Natural killer cell treated with Interleukin-12 subunit alpha and Interleukin-12 subunit beta and Interleukin-15 and Interleukin-18, amount 100 ng/mL, for 72 hours (primary cell): ENCODE measurements around the gene RPS28. TPM values are rescaled to one million over a fixed set of nuclear protein-coding genes. Genes with fewer than 3 reads are reported as not detected.
"Not testable (repeated sequence)": the region's sequence is repeated elsewhere in the genome, so short reads cannot be mapped to it uniquely, and the experiment has no call there.

ENCODE experiments used
- ATAC-seq, 2 donors: fragments of 150-1000 bp; cut with Tn5 transposase in 1 of 2; sonication (Bioruptor Pico), chemical (Tn5 transposase) in 1 of 2; 2 replicates each; pipeline ENCODE4 v1.10.0; 2021
- DNase-seq: peaks from one replicate; pipeline ENCODE4 v3.0.0; 2022; ENCODE audit warnings: low spot score
- H3K27ac Mint-ChIP-seq, 2 donors: 1 replicate in 1 of 2; 2 replicates in 1 of 2; pipeline ENCODE4 v1.8.0; 2022; ENCODE audit warnings: mixed read lengths in 2 of 2, mild to moderate bottlenecking in 1 of 2, moderate library complexity in 1 of 2
- H3K27me3 Mint-ChIP-seq, 2 donors: 1 replicate in 1 of 2; 2 replicates in 1 of 2; pipeline ENCODE4 v1.8.0; 2022; ENCODE audit warnings: mixed read lengths in 2 of 2
- H3K36me3 Mint-ChIP-seq: one replicate; pipeline ENCODE4 v1.8.0; 2022; ENCODE audit warnings: mixed read lengths
- H3K4me1 Mint-ChIP-seq, 2 donors: 1 replicate in 1 of 2; 2 replicates in 1 of 2; pipeline ENCODE4 v1.8.0; 2022; ENCODE audit warnings: low read depth in 2 of 2, mixed read lengths in 2 of 2, mild to moderate bottlenecking in 1 of 2
- H3K4me3 Mint-ChIP-seq: one replicate; pipeline ENCODE4 v1.8.0; 2022; ENCODE audit warnings: mixed read lengths
- H3K9me3 Mint-ChIP-seq: 2 replicates; pipeline ENCODE4 v1.8.0; 2022; ENCODE audit warnings: mixed read lengths
- total RNA-seq, 2 donors: library from RNA; stranded (reverse); gene quantifications; one replicate each; pipeline ENCODE4 v1.2.3, GENCODE V29; 2022

The RPS28 gene
- total RNA-seq, 2 donors from 2014 or later = 1,268 to 1,635 TPM

- no peak for ATAC-seq
- Mint-ChIP-seq H3K36me3 (no peaks in the 10 kb centered on the region), H3K4me3 (no peak overlapping the region), H3K9me3 (no peaks in the 10 kb centered on the region), H3K4me1 (peaks cover 15 to 18% of the 10 kb centered on the region in 2 donors), H3K27me3 (no peaks in the 10 kb centered on the region), H3K27ac (no peak overlapping the region)
- DNase-seq = no peak
These were observed 9.6 kb upstream of the RPS28 start for GRCh38 chr19:8311461-8312260.

GRCh38 chr19:8314981-8315640, 6.2 kb upstream of the RPS28 start:
- ATAC-seq, H3K9me3 Mint-ChIP-seq, H3K4me3 Mint-ChIP-seq, H3K27me3 Mint-ChIP-seq, DNase-seq, H3K36me3 Mint-ChIP-seq, H3K4me1 Mint-ChIP-seq, H3K27ac Mint-ChIP-seq: not testable (repeated sequence)

- DNase-seq (peak; percentile 41), ATAC-seq (no peak)
- H3K9me3 Mint-ChIP-seq = no peaks in the 10 kb centered on the region
- H3K36me3 Mint-ChIP-seq = peaks cover 5% of the 10 kb centered on the region
- H3K4me3 Mint-ChIP-seq = no peak overlapping the region
- peaks cover 12 to 14% of the 10 kb centered on the region in 2 donors for H3K4me1 Mint-ChIP-seq
- no peak overlapping the region for H3K27ac Mint-ChIP-seq
- H3K27me3 Mint-ChIP-seq = no peaks in the 10 kb centered on the region
These were observed 4.8 kb upstream of the RPS28 start for GRCh38 chr19:8316351-8317125.

- DNase-seq, H3K9me3 Mint-ChIP-seq, H3K36me3 Mint-ChIP-seq, ATAC-seq, H3K27ac Mint-ChIP-seq, H3K27me3 Mint-ChIP-seq, H3K4me3 Mint-ChIP-seq: not testable (repeated sequence)
- H3K4me1 Mint-ChIP-seq = peaks cover 19 to 25% of the 10 kb centered on the region in 2 donors
These were observed 2.5 kb upstream of the RPS28 start for GRCh38 chr19:8318835-8319234.

DNA sequence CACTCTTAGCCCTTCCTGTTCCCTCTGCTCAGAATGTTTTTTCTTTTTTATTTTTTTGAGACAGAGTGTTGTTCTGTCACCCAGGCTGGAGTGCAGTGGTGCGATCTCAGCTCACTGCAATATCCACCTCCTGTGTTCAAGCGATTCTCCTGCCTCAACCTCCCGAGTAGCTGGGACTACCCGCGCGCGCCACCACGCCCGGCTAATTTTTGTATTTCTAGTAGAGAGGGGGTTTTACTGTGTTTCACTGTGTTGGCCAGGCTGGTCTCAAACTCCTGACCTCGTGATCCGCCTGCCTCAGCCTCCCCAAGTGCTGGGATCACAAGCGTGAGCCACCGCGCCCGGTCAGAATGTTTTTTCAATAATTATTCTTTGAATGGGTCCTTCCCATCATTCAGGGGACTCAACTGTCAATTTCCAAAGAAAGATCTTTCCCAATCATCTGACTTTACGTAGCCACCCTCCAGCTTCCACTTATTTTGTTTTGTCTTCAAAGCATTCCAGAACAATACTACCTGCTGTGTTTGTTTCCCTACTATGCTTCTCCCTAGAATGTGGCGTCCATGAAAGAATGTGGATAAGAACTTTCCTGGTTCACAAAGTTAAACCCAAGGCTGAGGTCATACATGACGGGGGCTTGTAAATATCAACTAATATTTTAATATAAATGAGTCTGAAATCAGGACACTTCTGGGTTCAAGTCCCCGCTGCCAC, 1.3 kb upstream of the RPS28 start:
- Mint-ChIP-seq H3K36me3 (peaks cover 5% of the 10 kb centered on the region), H3K4me1 (peaks cover 19 to 25% of the 10 kb centered on the region in 2 donors), H3K27me3 (no peaks in the 10 kb centered on the region), H3K4me3 (peak overlapping the region; percentile 100), H3K9me3 (no peaks in the 10 kb centered on the region), H3K27ac (peak overlapping the region; percentile 96 to 99)
- ATAC-seq (no peak), DNase-seq (peak; percentile 15)

DNA sequence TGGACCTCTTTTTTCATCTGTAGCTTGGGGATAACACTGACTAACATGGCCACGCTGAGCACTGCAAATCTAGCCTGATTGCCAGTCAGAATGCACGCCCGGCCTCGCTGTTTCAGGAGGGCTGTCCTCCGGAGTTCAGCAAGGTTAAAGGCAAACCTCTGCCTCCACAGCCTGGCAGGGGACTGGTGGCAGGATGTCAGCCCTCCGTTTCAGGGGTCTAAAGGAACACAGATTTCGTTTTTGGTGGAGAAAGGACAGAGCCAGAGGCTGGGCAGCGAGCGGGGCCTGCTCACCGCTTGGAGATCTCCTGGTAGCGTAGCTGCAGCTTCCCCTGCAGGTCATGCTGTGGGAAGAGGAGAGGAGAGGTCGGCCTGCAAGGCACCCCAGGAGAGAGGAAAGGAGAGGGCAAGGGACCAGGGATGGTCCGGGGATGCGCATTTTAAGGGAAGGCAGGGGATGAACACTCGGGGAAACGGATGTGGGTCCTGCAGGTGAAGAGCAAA, 681 bp upstream of the RPS28 start:
- H3K27me3 Mint-ChIP-seq = no peaks in the 10 kb centered on the region
- no peaks in the 10 kb centered on the region for H3K9me3 Mint-ChIP-seq
- peaks cover 19 to 25% of the 10 kb centered on the region in 2 donors for H3K4me1 Mint-ChIP-seq
- DNase-seq = peak; percentile 59
- H3K4me3 Mint-ChIP-seq = peak overlapping the region; percentile 100
- ATAC-seq = peak in 1 of 2 donors; percentile 25
- peaks cover 5% of the 10 kb centered on the region for H3K36me3 Mint-ChIP-seq
- H3K27ac Mint-ChIP-seq = peak overlapping the region; percentile 96 to 99

- Mint-ChIP-seq H3K27me3 (no peaks in the 10 kb centered on the region), H3K9me3 (no peaks in the 10 kb centered on the region), H3K27ac (peak overlapping the region; percentile 96 to 99), H3K4me1 (peaks cover 19 to 25% of the 10 kb centered on the region in 2 donors), H3K36me3 (peaks cover 5% of the 10 kb centered on the region), H3K4me3 (peak overlapping the region; percentile 100)
- ATAC-seq = no peak
- DNase-seq = peak; percentile 22
These were observed 816 bp downstream of the RPS28 start for GRCh38 chr19:8321986-8322637.

DNA sequence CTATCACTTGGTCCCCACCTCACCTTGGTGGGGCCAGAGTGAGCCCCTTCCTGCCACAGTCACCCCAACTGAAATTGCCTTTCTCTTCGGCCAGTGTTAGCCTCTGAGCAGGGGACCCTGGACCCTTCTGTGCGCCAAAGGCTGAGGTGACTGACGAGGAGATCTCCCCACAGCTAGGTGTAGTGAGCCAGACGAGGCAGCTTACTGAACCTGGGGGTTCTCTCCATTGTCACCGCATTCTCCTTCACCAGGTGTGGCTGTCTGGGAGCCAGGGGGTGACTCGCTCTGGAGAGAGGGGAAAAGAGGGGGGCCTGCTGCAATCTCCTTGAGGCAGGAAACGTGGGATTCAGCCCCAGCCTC, 1.3 kb downstream of the RPS28 start:
- Mint-ChIP-seq H3K27ac (peak overlapping the region; percentile 96 to 99), H3K4me3 (peak overlapping the region; percentile 100), H3K9me3 (no peaks in the 10 kb centered on the region), H3K36me3 (peaks cover 5% of the 10 kb centered on the region), H3K4me1 (peaks cover 19 to 25% of the 10 kb centered on the region in 2 donors), H3K27me3 (no peaks in the 10 kb centered on the region)
- DNase-seq (peak; percentile 25), ATAC-seq (no peak)

DNA sequence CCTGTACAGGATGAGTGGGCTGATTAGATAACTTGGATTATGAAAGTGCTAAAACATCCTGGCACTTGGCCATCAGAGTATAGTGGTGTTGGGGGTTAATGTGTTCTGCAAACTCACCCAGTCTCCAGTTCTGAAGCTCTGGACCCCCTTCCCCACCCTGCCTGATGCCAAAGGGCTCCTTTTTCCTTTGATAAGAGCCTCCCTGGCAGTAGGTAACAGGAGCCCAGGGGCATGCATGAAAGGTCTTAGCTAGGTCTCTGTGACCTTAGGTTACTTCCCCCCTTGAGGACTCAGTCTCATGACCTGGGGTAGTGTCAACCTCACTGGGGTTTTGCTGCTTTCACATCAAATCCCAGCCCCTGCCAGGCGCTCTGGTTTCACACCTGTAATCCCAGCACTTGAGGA, 2.5 kb downstream of the RPS28 start:
- H3K27me3 Mint-ChIP-seq = no peaks in the 10 kb centered on the region
- DNase-seq (no peak), ATAC-seq (no peak)
- H3K4me3 Mint-ChIP-seq = peak overlapping the region; percentile 100
- H3K9me3 Mint-ChIP-seq = no peaks in the 10 kb centered on the region
- peaks cover 19 to 25% of the 10 kb centered on the region in 2 donors for H3K4me1 Mint-ChIP-seq
- no peak overlapping the region for H3K27ac Mint-ChIP-seq
- peaks cover 5% of the 10 kb centered on the region for H3K36me3 Mint-ChIP-seq

DNA sequence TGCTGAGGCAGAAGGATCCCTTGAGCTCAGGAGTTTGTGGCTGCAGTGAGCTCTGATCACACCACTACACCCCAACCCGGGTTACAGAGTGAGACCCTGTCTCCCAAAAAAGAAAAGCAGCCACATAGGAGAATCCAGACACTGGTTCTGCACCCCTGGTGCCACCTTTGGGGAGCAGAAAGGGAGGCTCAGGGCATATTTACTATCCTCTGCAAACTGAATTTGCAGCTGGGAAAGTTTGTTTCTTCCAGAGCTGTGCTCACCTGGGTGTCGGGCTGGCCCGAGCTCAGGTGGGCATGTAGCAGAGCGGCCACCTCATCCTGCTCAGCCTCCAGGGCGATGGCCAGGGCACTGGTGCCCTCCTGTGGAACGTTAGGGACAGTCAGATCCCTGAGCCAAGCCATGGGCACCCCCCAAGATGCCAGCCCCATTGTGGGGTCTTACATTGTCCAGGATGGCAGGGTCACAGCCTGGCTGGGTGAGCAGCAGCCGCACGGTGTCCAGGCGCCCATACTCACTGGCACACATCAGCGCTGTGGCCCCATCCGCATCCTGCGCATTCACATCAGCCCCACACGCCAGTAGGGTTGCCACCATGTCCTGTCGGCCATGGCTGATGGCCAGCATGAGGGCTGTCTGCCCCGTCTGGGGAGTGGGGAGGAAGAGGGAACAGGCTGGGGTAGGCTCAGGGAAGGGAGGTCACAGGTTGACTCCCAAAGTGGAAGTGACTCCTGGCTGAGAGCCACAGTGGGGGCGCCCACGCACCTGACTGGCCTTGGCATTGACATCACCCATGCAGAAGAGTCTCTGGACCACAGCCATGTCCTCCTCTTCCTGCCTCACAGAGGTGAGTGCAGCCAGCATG, 3.1 kb downstream of the RPS28 start:
- no peak overlapping the region for H3K4me3 Mint-ChIP-seq
- no peak for DNase-seq
- peaks cover 19 to 25% of the 10 kb centered on the region in 2 donors for H3K4me1 Mint-ChIP-seq
- no peak for ATAC-seq
- no peaks in the 10 kb centered on the region for H3K9me3 Mint-ChIP-seq
- no peaks in the 10 kb centered on the region for H3K27me3 Mint-ChIP-seq
- peaks cover 5% of the 10 kb centered on the region for H3K36me3 Mint-ChIP-seq
- no peak overlapping the region for H3K27ac Mint-ChIP-seq

- Mint-ChIP-seq H3K27ac (no peak overlapping the region), H3K36me3 (peaks cover 4% of the 10 kb centered on the region), H3K27me3 (no peaks in the 10 kb centered on the region), H3K4me1 (peaks cover 11 to 15% of the 10 kb centered on the region in 2 donors), H3K4me3 (no peak overlapping the region), H3K9me3 (no peaks in the 10 kb centered on the region)
- no peak for DNase-seq
- ATAC-seq = no peak
These were observed 4.2 kb downstream of the RPS28 start for GRCh38 chr19:8325454-8325853.

GRCh38 chr19:8329996-8330395, 8.7 kb downstream of the RPS28 start:
- H3K27me3 Mint-ChIP-seq = no peaks in the 10 kb centered on the region
- H3K27ac Mint-ChIP-seq = no peak overlapping the region
- DNase-seq (no peak), ATAC-seq (no peak)
- no peak overlapping the region for H3K4me3 Mint-ChIP-seq
- H3K9me3 Mint-ChIP-seq = no peaks in the 10 kb centered on the region
- no peaks in the 10 kb centered on the region for H3K4me1 Mint-ChIP-seq
- H3K36me3 Mint-ChIP-seq = no peaks in the 10 kb centered on the region
